Stimulated activated CD8-positive, alpha-beta memory T cell treated with anti-CD3 and anti-CD28 coated beads, Interleukin-12 subunit alpha, Interleukin-12 subunit beta, amount 100 ng/mL, for 4 hours (primary cell): Measurements from ENCODE around the gene ANKRD23.
"Not testable (repeated sequence)": the region's sequence is repeated elsewhere in the genome, so short reads cannot be mapped to it uniquely, and the experiment has no call there.

ENCODE experiments used
- DNase-seq: peaks from one replicate; pipeline ENCODE4 v3.0.0-alpha.2; 2020; ENCODE audit warnings: low read depth

The ANKRD23 gene

GRCh38 chr2:96816127-96816835 lies 27.5 kb downstream of the ANKRD23 start, which contains the start of gene CNNM3:
Gene CNNM3, plus strand, starts transcription at chr2:96816268. Its CDS starts 10 bp downstream, at chr2:96816278.
- peak; percentile 95 for DNase-seq

- no peak for DNase-seq
Measured at GRCh38 chr2:96815326-96816126, 28.3 kb downstream of the ANKRD23 start.

- DNase-seq, result no peak
Measured at GRCh38 chr2:96813656-96814055, 30.2 kb downstream of the ANKRD23 start.

GRCh38 chr2:96811917-96812316 lies 31.9 kb downstream of the ANKRD23 start:
- no peak for DNase-seq

GRCh38 chr2:96810783-96811192 lies 33.0 kb downstream of the ANKRD23 start:
- DNase-seq, result no peak

GRCh38 chr2:96809951-96810782 lies 33.7 kb downstream of the ANKRD23 start:
- DNase-seq, result no peak

- DNase-seq, result no peak
Measured at GRCh38 chr2:96809216-96809882, 34.5 kb downstream of the ANKRD23 start.

GRCh38 chr2:96808176-96808837 lies 35.5 kb downstream of the ANKRD23 start:
- DNase-seq, result no peak

GRCh38 chr2:96807127-96807471 lies 36.7 kb downstream of the ANKRD23 start:
- no peak for DNase-seq

- DNase-seq, result no peak
Measured at GRCh38 chr2:96806468-96807126, 37.2 kb downstream of the ANKRD23 start.

- DNase-seq, result not testable (repeated sequence)
Measured at GRCh38 chr2:96805946-96806345, 37.9 kb downstream of the ANKRD23 start.

GRCh38 chr2:96804986-96805385 lies 38.8 kb downstream of the ANKRD23 start:
- DNase-seq, result no peak

GRCh38 chr2:96802721-96803120 lies 41.1 kb downstream of the ANKRD23 start:
- no peak for DNase-seq

- DNase-seq, result no peak
Measured at GRCh38 chr2:96801786-96802595, 41.8 kb downstream of the ANKRD23 start.

GRCh38 chr2:96801005-96801785 lies 42.6 kb downstream of the ANKRD23 start:
- DNase-seq, result peak; percentile 51

- DNase-seq, result no peak
Measured at GRCh38 chr2:96800061-96801004, 43.5 kb downstream of the ANKRD23 start.

GRCh38 chr2:96799623-96799935 lies 44.2 kb downstream of the ANKRD23 start:
- no peak for DNase-seq
